ENCODE data around the gene FYB1.

GRCh38 chr5:39194466-39195136 lies 24.8 kb downstream of the FYB1 start:
- TF ChIP-seq, protein P1, sequence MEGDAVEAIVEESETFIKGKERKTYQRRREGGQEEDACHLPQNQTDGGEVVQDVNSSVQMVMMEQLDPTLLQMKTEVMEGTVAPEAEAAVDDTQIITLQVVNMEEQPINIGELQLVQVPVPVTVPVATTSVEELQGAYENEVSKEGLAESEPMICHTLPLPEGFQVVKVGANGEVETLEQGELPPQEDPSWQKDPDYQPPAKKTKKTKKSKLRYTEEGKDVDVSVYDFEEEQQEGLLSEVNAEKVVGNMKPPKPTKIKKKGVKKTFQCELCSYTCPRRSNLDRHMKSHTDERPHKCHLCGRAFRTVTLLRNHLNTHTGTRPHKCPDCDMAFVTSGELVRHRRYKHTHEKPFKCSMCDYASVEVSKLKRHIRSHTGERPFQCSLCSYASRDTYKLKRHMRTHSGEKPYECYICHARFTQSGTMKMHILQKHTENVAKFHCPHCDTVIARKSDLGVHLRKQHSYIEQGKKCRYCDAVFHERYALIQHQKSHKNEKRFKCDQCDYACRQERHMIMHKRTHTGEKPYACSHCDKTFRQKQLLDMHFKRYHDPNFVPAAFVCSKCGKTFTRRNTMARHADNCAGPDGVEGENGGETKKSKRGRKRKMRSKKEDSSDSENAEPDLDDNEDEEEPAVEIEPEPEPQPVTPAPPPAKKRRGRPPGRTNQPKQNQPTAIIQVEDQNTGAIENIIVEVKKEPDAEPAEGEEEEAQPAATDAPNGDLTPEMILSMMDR (IDR thresholded peaks at IDR 0.05 in 2 of 3, conservative IDR thresholded peaks at IDR 0.05 in 1 of 3; ENCODE audit: borderline replicate concordance in 1 of 3, insufficient read depth in 1 of 3, low read depth in 2 of 3, low read length in 2 of 3): no peak
- TF ChIP-seq SP1 (IDR thresholded peaks at IDR 0.05; ENCODE audit: low read depth) (no peak), ATF3 (IDR thresholded peaks at IDR 0.05) (no peak), EZH2 (IDR thresholded peaks at IDR 0.05) (no peak), EZH2phosphoT487 (IDR thresholded peaks at IDR 0.05; ENCODE audit: borderline replicate concordance) (no peak)

All from HCT116 (cell line).